Measurements from ENCODE around the gene CALN1. TPM values are rescaled to one million over a fixed set of nuclear protein-coding genes. Genes with fewer than 3 reads are reported as not detected.

CALN1 gene
- total RNA-seq, 4 donors from 2014 or later = under 0.01 to 0.33 (median 0.10) TPM; not detected in 1

DNA sequence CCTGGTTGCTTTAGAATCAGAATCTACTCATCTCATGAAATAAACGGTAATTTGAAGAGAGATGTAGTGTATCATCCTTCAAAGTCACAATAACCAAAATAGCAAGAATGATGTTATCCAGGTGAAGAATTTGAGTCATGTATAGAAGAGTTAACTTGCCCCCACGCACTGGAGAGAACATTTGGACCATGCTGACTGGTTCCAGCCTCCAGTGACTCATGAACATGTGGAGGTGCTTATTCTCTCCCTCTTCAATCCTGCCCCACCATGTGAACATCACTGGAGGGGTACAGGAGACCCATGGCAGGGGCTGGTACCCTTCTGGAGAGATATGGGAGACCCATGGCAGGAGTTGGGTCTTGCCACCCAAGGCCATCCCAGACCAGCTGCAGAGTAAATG, 427.8 kb downstream of the CALN1 start:
- WGBS, 2 donors = 79 to 90% methylated on average over 2 of the region's 2 CpGs

DNA sequence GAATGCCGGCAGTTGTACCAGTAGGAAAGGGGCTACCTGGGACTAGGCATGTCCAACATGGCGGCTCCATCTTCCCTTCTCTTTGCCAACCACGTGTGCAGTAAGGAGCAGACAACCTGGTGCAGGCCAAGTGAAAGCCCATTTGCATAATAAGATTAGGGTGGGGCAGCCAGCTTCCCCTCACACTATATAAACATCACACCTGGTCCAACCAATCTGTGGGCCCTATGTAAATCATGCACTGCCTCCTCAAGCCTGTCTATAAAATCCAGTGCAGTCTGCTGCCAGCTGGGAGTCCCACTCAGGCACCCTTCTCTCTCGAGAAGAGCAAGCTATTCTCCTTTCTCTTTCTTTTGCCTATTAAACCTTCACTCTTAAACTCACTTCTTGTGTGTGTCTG, 429.3 kb downstream of the CALN1 start:
- intact Hi-C loops (cut with DNase I) = no loop called here
- WGBS, 2 donors = 73 to 74% methylated on average over 4 of the region's 4 CpGs
- Histone ChIP-seq H3K4me3 (replicated peaks in 1 of 3) (no peak overlapping the region), H3K4me1 (no peaks in the 10 kb centered on the region), H3K36me3 (no peaks in the 10 kb centered on the region), H3K27me3 (no peaks in the 10 kb centered on the region), H3K9me3 (no peaks in the 10 kb centered on the region), H3K27ac (no peak overlapping the region)
- no peak for TF ChIP-seq POLR2A (IDR thresholded peaks at IDR 0.05)
- TF ChIP-seq, protein P1, sequence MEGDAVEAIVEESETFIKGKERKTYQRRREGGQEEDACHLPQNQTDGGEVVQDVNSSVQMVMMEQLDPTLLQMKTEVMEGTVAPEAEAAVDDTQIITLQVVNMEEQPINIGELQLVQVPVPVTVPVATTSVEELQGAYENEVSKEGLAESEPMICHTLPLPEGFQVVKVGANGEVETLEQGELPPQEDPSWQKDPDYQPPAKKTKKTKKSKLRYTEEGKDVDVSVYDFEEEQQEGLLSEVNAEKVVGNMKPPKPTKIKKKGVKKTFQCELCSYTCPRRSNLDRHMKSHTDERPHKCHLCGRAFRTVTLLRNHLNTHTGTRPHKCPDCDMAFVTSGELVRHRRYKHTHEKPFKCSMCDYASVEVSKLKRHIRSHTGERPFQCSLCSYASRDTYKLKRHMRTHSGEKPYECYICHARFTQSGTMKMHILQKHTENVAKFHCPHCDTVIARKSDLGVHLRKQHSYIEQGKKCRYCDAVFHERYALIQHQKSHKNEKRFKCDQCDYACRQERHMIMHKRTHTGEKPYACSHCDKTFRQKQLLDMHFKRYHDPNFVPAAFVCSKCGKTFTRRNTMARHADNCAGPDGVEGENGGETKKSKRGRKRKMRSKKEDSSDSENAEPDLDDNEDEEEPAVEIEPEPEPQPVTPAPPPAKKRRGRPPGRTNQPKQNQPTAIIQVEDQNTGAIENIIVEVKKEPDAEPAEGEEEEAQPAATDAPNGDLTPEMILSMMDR (IDR thresholded peaks at IDR 0.05) = no peak
- no peak for DNase-seq

More for the DNA sequence above, 427.8 kb downstream of the CALN1 start:
- Histone ChIP-seq H3K27me3 (no peaks in the 10 kb centered on the region), H3K27ac (no peak overlapping the region), H3K4me1 (no peaks in the 10 kb centered on the region), H3K9me3 (no peaks in the 10 kb centered on the region), H3K4me3 (replicated peaks in 1 of 3) (no peak overlapping the region), H3K36me3 (no peaks in the 10 kb centered on the region)
- intact Hi-C loops (cut with DNase I) = no loop called here
- DNase-seq = no peak
- TF ChIP-seq POLR2A (IDR thresholded peaks at IDR 0.05) = no peak
- TF ChIP-seq, protein P1 (IDR thresholded peaks at IDR 0.05) = no peak

DNA sequence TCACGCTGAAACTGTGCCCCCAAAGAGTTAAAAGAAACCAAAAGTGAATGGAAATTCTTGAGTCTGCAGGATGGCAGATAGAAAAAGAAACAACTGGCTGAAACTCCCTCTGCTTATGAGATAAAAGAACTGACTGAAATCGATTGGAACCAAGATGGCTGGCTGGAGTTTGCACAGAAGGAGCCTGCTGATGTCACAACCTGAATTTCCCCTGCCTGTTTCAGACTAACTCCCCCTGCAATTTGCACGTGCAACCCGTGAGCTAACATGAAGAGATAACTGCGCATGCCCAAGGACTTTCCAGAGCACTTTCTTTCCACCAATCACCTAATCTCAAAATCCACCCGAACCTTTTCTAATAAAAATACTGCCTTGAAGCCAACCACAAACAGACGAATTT, 435.5 kb downstream of the CALN1 start:
- TF ChIP-seq, protein P1 (IDR thresholded peaks at IDR 0.05) = no peak
- no peak for TF ChIP-seq POLR2A (IDR thresholded peaks at IDR 0.05)
- H3K9me3 ChIP-seq = no peaks in the 10 kb centered on the region
- intact Hi-C loops (cut with DNase I) = no loop called here
- no peaks in the 10 kb centered on the region for H3K36me3 ChIP-seq
- H3K4me3 ChIP-seq (replicated peaks in 1 of 3) = no peak overlapping the region
- 76 to 79% methylated on average over 7 of the region's 7 CpGs for WGBS, 2 donors
- no peaks in the 10 kb centered on the region for H3K27me3 ChIP-seq
- H3K4me1 ChIP-seq = no peaks in the 10 kb centered on the region
- DNase-seq = no peak
- no peak overlapping the region for H3K27ac ChIP-seq

DNA sequence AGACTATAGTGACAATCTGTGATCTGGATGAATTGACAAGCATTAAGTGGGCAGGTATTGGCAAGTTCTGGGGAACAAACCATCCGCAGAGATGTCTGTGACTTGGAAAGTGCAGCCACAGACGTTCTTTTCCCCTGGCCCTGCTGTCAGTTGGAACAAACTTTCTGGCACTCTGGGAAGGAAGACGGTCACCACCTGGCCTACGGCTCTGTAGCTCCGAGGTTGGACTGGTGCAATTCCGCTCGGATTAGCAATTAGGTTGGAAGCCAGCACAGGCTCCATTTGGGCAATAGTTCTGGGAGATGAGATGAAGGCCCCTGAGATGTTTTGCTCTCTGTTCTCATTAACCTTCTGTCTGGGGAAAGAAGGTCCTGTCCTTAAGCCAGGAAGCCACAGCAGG, 437.5 kb downstream of the CALN1 start:
- Histone ChIP-seq H3K9me3 (no peaks in the 10 kb centered on the region), H3K4me3 (replicated peaks in 1 of 3) (no peak overlapping the region), H3K4me1 (no peaks in the 10 kb centered on the region), H3K27me3 (no peaks in the 10 kb centered on the region), H3K27ac (no peak overlapping the region), H3K36me3 (no peaks in the 10 kb centered on the region)
- intact Hi-C loops (cut with DNase I) = no loop called here
- DNase-seq = no peak
- 89 to 94% methylated on average over 7 of the region's 7 CpGs for WGBS, 2 donors
- TF ChIP-seq, protein P1 (IDR thresholded peaks at IDR 0.05) = no peak
- no peak for TF ChIP-seq POLR2A (IDR thresholded peaks at IDR 0.05)

DNA sequence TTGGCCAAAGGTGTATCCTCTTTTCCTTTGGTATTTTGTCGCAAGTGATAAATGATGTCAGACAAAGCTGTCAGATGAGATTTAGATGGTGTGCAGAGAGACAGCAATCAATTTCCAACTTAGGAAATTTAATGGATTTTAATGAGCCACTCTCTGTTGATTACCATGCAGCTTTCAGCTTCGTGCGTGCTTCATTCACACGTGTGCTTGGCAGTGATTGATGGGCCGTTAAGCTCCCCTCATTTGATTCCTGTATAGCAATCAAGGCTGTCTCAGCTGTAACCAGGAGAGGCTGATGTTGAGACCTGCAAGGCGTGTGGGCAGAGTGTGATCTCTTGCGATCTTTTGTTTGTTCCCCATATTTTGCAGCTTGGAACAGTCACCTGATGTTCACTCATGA, 439.6 kb downstream of the CALN1 start:
- no peak for TF ChIP-seq POLR2A (IDR thresholded peaks at IDR 0.05)
- TF ChIP-seq, protein P1 (IDR thresholded peaks at IDR 0.05) = no peak
- intact Hi-C loops (cut with DNase I) = no loop called here
- Histone ChIP-seq H3K9me3 (no peaks in the 10 kb centered on the region), H3K36me3 (no peaks in the 10 kb centered on the region), H3K27me3 (no peaks in the 10 kb centered on the region), H3K4me1 (no peaks in the 10 kb centered on the region), H3K27ac (no peak overlapping the region), H3K4me3 (replicated peaks in 1 of 3) (no peak overlapping the region)
- 67 to 79% methylated on average over 7 of the region's 7 CpGs for WGBS, 2 donors
- no peak for DNase-seq
